ENCODE measurements around the gene OPRL1. TPM values are rescaled to one million over a fixed set of nuclear protein-coding genes. Genes with fewer than 3 reads are reported as not detected.
A peak's percentile ranks its signal among the peaks of the same experiment; 100 is the strongest.
"Not testable (repeated sequence)": the region's sequence is repeated elsewhere in the genome, so short reads cannot be mapped to it uniquely, and the experiment has no call there.

OPRL1 gene
- total and polyA plus RNA-seq, 12 donors: 0.19 to 1.3 (median 0.40) TPM

DNA sequence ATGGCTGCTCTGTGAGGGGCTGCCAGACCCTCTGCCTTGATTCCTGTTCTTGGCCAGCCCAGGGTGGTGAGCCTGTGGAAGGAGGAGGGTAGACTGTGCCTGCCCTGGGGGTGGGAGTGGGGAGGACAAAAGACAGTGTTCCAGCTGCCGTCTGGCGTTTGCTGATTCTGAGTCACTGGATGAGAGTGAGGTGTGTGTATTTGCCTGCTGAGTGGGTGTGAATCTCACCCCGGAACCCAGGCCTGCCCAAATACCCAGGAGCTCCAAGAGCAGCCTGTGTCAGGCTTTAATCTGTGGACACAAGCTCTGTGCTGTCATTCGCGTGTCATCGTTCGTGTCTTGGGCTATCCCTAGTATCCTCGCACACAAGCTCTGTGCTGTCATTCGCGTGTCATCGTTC is 6.9 kb downstream of the OPRL1 start:
- DNase-seq: no peak
- H3K27ac ChIP-seq: no peak overlapping the region
- intact Hi-C loops (cut with DNase I): no loop called here
- H3K36me3 ChIP-seq: no peaks in the 10 kb centered on the region
- 92% methylated on average over 8 of the region's 11 CpGs for WGBS, 2 donors
- H3K4me3 ChIP-seq: no peak overlapping the region
- H3K9me3 ChIP-seq: peaks cover 0 to 3% (median 0%) of the 10 kb centered on the region in 11 donors
- ATAC-seq: no peak
- peaks cover 6 to 28% (median 21%) of the 10 kb centered on the region in 9 donors for H3K4me1 ChIP-seq
- peaks cover 0 to 42% (median 30%) of the 10 kb centered on the region in 7 donors for H3K27me3 ChIP-seq
- TF ChIP-seq CTCF (IDR thresholded peaks at IDR 0.05): no peak

DNA sequence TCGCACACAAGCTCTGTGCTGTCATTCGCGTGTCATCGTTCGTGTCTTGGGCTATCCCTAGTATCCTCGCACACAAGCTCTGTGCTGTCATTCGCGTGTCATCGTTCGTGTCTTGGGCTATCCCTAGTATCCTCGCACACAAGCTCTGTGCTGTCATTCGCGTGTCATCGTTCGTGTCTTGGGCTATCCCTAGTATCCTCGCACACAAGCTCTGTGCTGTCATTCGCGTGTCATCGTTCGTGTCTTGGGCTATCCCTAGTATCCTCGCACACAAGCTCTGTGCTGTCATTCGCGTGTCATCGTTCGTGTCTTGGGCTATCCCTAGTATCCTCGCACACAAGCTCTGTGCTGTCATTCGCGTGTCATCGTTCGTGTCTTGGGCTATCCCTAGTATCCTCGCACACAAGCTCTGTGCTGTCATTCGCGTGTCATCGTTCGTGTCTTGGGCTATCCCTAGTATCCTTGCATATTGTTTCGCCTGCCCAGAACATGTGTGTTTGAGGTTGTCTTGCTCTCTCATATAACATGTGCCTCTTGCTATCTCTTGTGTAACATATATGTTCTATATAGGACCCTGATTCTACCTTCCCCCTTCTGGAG is 7.4 kb downstream of the OPRL1 start:
- Histone ChIP-seq H3K27me3 (peaks cover 0 to 42% (median 30%) of the 10 kb centered on the region in 7 donors), H3K4me1 (peaks cover 6 to 23% (median 16%) of the 10 kb centered on the region in 9 donors)
- H3K4me3 ChIP-seq; ATAC-seq; H3K27ac ChIP-seq; intact Hi-C loops (cut with DNase I); H3K9me3 ChIP-seq; H3K36me3 ChIP-seq; DNase-seq: not testable (repeated sequence)
- WGBS, 2 donors: 92 to 97% methylated on average over 6 of the region's 36 CpGs

- peaks cover 0 to 42% (median 30%) of the 10 kb centered on the region in 7 donors for H3K27me3 ChIP-seq
Measured at GRCh38 chr20:64088586-64088985, 8.7 kb downstream of the OPRL1 start.

DNA sequence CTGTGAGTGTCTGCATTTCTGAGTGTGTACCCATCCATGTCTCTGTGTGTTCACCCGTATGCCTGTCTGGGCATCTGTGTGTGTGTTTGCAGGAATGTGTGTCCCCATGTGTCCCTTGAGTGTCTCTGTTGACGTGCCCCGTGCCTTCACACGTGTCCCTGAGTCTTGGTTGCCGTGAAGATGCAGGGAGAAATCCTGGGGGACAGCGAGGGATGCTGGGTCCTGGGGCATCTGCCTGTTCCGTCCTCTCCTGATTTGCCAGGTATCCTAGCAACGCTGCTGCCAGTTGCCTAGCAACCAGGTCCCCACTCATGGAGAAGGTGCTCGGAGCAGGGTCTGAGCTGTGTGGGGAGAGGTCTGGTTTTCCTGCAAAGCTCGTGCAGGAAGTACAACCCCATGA is 10.3 kb downstream of the OPRL1 start:
- TF ChIP-seq CTCF (IDR thresholded peaks at IDR 0.05): no peak
- WGBS, 2 donors: 55 to 58% methylated on average over 10 of the region's 10 CpGs
- no peak overlapping the region for H3K27ac ChIP-seq
- H3K36me3 ChIP-seq: no peaks in the 10 kb centered on the region
- peak in 1 of 8 donors; percentile 14 for ATAC-seq
- intact Hi-C loops (cut with DNase I): no loop called here
- peaks cover 0 to 3% (median 0%) of the 10 kb centered on the region in 11 donors for H3K9me3 ChIP-seq
- no peak overlapping the region for H3K4me3 ChIP-seq
- peaks cover 0 to 27% (median 16%) of the 10 kb centered on the region in 7 donors for H3K27me3 ChIP-seq
- no peaks in the 10 kb centered on the region for H3K4me1 ChIP-seq
- no peak for DNase-seq

More at GRCh38 chr20:64088586-64088985, 8.7 kb downstream of the OPRL1 start:
- H3K27ac ChIP-seq; H3K4me3 ChIP-seq; intact Hi-C loops (cut with DNase I); DNase-seq; H3K9me3 ChIP-seq; H3K36me3 ChIP-seq; ATAC-seq: not testable (repeated sequence)
- H3K4me1 ChIP-seq: peaks cover 0 to 13% (median 8%) of the 10 kb centered on the region in 9 donors

DNA sequence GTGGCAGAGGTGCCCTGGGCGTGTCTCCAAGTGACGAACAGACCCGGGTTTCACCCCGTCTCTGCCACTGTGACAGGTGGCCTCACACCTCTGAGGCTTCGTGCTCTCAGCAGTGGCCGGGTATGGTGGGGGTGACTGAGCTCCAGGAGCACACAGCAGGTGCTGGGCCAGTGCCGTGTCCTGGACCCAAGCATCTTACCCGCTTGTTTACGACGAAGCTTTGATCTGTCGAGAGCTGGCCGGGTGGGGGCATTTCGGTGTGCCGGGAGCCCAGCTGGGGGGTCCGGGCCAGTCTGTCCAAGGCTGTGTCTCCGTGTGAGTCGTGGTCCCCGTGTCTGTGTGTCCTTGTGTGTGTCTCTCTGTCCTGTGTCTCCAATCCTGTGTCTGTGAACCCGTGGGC is 11.5 kb downstream of the OPRL1 start:
- H3K4me1 ChIP-seq: no peaks in the 10 kb centered on the region

More for the DNA sequence above, 11.5 kb downstream of the OPRL1 start:
- Histone ChIP-seq H3K36me3 (no peaks in the 10 kb centered on the region), H3K27ac (no peak overlapping the region), H3K27me3 (peaks cover 0 to 26% (median 11%) of the 10 kb centered on the region in 7 donors), H3K9me3 (peaks cover 0 to 3% (median 0%) of the 10 kb centered on the region in 11 donors), H3K4me3 (no peak overlapping the region)
- ATAC-seq (no peak), DNase-seq (no peak)
- no peak for TF ChIP-seq CTCF (IDR thresholded peaks at IDR 0.05)
- intact Hi-C loops (cut with DNase I): no loop called here
- 72 to 74% methylated on average over 19 of the region's 19 CpGs for WGBS, 2 donors
